DOHH2 (cell line): ENCODE measurements around the gene KCNC4.

Source experiments
- EZH2phosphoT487 ChIP-seq: fragments of 200-600 bp; sonication (generic); IDR thresholded peaks from 2 replicates; pipeline ENCODE4 v1.6.1; 2017; ENCODE audit warnings: borderline replicate concordance, mild to moderate bottlenecking, antibody characterized with exemption, low read length, moderate library complexity, mixed read lengths
- TF ChIP-seq, protein P1 (sequence below): fragments of 200-600 bp; sonication (generic); IDR thresholded peaks from one replicate; pipeline ENCODE4 v1.5.1; 2014; ENCODE audit warnings: antibody characterized with exemption, mild to moderate bottlenecking, low read depth, low read length; ENCODE audit not compliant: poor library complexity, severe bottlenecking

- TF ChIP-seq, protein P1, sequence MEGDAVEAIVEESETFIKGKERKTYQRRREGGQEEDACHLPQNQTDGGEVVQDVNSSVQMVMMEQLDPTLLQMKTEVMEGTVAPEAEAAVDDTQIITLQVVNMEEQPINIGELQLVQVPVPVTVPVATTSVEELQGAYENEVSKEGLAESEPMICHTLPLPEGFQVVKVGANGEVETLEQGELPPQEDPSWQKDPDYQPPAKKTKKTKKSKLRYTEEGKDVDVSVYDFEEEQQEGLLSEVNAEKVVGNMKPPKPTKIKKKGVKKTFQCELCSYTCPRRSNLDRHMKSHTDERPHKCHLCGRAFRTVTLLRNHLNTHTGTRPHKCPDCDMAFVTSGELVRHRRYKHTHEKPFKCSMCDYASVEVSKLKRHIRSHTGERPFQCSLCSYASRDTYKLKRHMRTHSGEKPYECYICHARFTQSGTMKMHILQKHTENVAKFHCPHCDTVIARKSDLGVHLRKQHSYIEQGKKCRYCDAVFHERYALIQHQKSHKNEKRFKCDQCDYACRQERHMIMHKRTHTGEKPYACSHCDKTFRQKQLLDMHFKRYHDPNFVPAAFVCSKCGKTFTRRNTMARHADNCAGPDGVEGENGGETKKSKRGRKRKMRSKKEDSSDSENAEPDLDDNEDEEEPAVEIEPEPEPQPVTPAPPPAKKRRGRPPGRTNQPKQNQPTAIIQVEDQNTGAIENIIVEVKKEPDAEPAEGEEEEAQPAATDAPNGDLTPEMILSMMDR = no peak
- no peak for TF ChIP-seq EZH2phosphoT487
Measured at GRCh38 chr1:110223581-110223980, 13.5 kb downstream of the KCNC4 start.
